Measurements from ENCODE around the gene ANAPC4.

The ANAPC4 gene

GRCh38 chr4:25452081-25452480, 75.0 kb downstream of the ANAPC4 start:
- CTCF ChIA-PET, result no interaction called here
- Histone ChIP-seq H3K27ac (ENCODE audit: extremely low read depth, low read depth, low read length) (no peak overlapping the region), H3K9me3 (ENCODE audit: control insufficient read depth, insufficient read depth, low read depth, low read length) (no peaks in the 10 kb centered on the region), H3K36me3 (ENCODE audit: control insufficient read depth in 2 of 2, insufficient read depth in 1 of 2, low read length in 2 of 2) (no peaks in the 10 kb centered on the region), H3K4me3 (ENCODE audit: low read depth, low read length) (no peak overlapping the region), H3K4me1 (ENCODE audit: control insufficient read depth, insufficient read depth, low read length) (no peaks in the 10 kb centered on the region)
- POLR2A ChIA-PET, result no interaction called here
- TF ChIP-seq ZNF423 (tag by site-specific recombination; IDR thresholded peaks at IDR 0.05) (no peak), ZBTB10 (tag by site-specific recombination; IDR thresholded peaks at IDR 0.05) (no peak), BCL11A (tag by site-specific recombination; IDR thresholded peaks at IDR 0.05; ENCODE audit: low read depth) (no peak), ZNF302 (tag by site-specific recombination; IDR thresholded peaks at IDR 0.05; ENCODE audit: low read depth) (no peak), ZBTB11 (tag by site-specific recombination; conservative IDR thresholded peaks at IDR 0.05; ENCODE audit: low read depth) (no peak), GLI4 (tag by site-specific recombination; IDR thresholded peaks at IDR 0.05) (no peak), ZNF350 (tag by site-specific recombination; IDR thresholded peaks at IDR 0.05) (no peak), ZNF580 (tag by site-specific recombination; IDR thresholded peaks at IDR 0.05) (no peak), PBX3 (CRISPR knock-in tag; IDR thresholded peaks at IDR 0.05) (no peak), SP2 (tag by site-specific recombination; IDR thresholded peaks at IDR 0.05) (no peak), KLF1 (tag by site-specific recombination; IDR thresholded peaks at IDR 0.05) (no peak), IKZF3 (tag by site-specific recombination; IDR thresholded peaks at IDR 0.05) (no peak), ZNF544 (tag by site-specific recombination; IDR thresholded peaks at IDR 0.05) (no peak), RBAK (tag by site-specific recombination; IDR thresholded peaks at IDR 0.05) (no peak), ZNF280D (tag by site-specific recombination; IDR thresholded peaks at IDR 0.05) (no peak), ZNF558 (tag by site-specific recombination; IDR thresholded peaks at IDR 0.05) (no peak), ZNF175 (tag by site-specific recombination; IDR thresholded peaks at IDR 0.05) (no peak), ZNF37A (tag by site-specific recombination; IDR thresholded peaks at IDR 0.05) (no peak)
